Liver (tissue), 3 donors: ENCODE results near the gene MLLT6.

Experiments
- ATF3 ChIP-seq: IDR thresholded peaks from 2 replicates; pipeline ENCODE4 v1.6.1; 2016; ENCODE audit warnings: antibody characterized with exemption
- CTCF ChIP-seq: fragments of 150-350 bp; IDR thresholded peaks from 2 replicates; pipeline ENCODE4 v1.5.1; 2017; ENCODE audit warnings: improper control_type of control experiment, low read depth, low read length; ENCODE audit not compliant: missing input control
- FOXA1 ChIP-seq: IDR thresholded peaks from 2 replicates; pipeline ENCODE4 v1.6.1; 2016; ENCODE audit warnings: antibody characterized with exemption
- HNF4A ChIP-seq, 2 donors: conservative IDR thresholded peaks; 2 replicates each; pipeline ENCODE4 v1.6.1; 2016; ENCODE audit warnings: antibody characterized with exemption in 2 of 2, mild to moderate bottlenecking in 2 of 2
- JUND ChIP-seq, 2 donors: IDR thresholded peaks; 2 replicates each; pipeline ENCODE4 v1.6.1; 2016; ENCODE audit warnings: antibody characterized with exemption in 2 of 2
- NR2F2 ChIP-seq: IDR thresholded peaks from 2 replicates; pipeline ENCODE4 v1.6.1; 2016; ENCODE audit warnings: antibody characterized with exemption
- RAD21 ChIP-seq, 2 donors: IDR thresholded peaks; 2 replicates each; pipeline ENCODE4 v1.6.1; 2016; ENCODE audit warnings: antibody characterized with exemption in 2 of 2, mild to moderate bottlenecking in 2 of 2
- RXRA ChIP-seq, 2 donors: IDR thresholded peaks; 2 replicates each; pipeline ENCODE4 v1.6.1; 2017 to 2018; ENCODE audit warnings: antibody characterized with exemption in 2 of 2, mild to moderate bottlenecking in 1 of 2
- TAF1 ChIP-seq: conservative IDR thresholded peaks from 2 replicates; pipeline ENCODE4 v1.6.1; 2016; ENCODE audit warnings: antibody characterized with exemption, mild to moderate bottlenecking
- TF ChIP-seq, protein P1 (sequence below): IDR thresholded peaks from 2 replicates; pipeline ENCODE4 v1.6.1; 2016; ENCODE audit warnings: antibody characterized with exemption, mild to moderate bottlenecking
- donor health status: healthy.
- donor health status: healthy.

DNA sequence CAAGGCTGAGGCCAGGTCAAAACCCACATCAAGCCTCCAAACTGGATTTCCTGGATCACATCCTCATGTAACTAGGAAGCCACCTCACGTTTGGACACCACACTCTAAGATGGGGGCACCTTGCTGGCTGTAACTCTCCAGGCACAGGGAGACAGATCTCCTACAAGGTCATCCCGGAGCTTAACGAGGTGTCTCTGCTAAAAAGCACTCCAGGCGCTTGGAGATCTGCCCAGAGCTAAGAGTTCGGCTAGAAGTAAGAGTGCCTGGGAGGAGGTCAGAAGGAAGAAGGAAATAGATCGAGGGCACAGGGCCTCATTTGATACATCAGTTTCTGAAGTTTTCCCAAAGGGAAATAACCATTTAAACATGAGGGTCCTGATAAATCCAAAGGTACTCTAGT is 63.3 kb downstream of the MLLT6 start:
- TF ChIP-seq CTCF (no peak), FOXA1 (no peak), RXRA (IDR thresholded peaks at IDR 0.05) (no peak), TAF1 (no peak), ATF3 (no peak), JUND (IDR thresholded peaks at IDR 0.05) (no peak), RAD21 (IDR thresholded peaks at IDR 0.05) (no peak), NR2F2 (no peak), HNF4A (conservative IDR thresholded peaks at IDR 0.05) (no peak)
- TF ChIP-seq, protein P1, sequence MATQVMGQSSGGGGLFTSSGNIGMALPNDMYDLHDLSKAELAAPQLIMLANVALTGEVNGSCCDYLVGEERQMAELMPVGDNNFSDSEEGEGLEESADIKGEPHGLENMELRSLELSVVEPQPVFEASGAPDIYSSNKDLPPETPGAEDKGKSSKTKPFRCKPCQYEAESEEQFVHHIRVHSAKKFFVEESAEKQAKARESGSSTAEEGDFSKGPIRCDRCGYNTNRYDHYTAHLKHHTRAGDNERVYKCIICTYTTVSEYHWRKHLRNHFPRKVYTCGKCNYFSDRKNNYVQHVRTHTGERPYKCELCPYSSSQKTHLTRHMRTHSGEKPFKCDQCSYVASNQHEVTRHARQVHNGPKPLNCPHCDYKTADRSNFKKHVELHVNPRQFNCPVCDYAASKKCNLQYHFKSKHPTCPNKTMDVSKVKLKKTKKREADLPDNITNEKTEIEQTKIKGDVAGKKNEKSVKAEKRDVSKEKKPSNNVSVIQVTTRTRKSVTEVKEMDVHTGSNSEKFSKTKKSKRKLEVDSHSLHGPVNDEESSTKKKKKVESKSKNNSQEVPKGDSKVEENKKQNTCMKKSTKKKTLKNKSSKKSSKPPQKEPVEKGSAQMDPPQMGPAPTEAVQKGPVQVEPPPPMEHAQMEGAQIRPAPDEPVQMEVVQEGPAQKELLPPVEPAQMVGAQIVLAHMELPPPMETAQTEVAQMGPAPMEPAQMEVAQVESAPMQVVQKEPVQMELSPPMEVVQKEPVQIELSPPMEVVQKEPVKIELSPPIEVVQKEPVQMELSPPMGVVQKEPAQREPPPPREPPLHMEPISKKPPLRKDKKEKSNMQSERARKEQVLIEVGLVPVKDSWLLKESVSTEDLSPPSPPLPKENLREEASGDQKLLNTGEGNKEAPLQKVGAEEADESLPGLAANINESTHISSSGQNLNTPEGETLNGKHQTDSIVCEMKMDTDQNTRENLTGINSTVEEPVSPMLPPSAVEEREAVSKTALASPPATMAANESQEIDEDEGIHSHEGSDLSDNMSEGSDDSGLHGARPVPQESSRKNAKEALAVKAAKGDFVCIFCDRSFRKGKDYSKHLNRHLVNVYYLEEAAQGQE = no peak
